ENCODE measurements around the gene RASGRP4.

RASGRP4 gene

DNA sequence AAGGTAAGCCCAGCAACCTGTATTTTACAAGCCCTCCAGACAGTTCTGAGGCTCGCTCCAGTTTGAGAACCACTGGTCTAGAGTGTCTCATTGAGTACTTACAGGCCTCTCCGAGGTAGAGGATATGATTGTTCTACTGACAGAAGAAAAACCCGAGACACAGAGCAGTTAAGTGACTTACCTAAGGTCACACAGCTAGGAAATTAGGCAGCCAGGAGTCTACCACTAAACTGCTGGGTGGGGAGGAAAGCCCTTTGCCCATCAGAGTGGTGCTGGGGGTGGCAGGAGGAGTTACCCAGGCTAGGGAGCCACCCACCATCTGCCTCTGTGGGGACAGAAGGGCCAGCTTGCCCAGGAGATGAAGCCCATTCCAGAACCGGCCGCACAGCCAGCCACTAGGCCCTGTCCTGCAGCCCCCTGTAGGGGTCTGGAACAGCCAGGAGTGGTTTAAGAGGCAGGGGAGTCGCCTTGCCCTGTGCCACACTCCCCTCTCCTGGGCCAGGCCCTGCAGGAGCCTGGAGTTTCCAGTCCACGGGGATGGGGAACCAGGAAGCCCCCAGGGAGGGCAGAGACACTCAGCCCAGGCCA, 703 bp downstream of the RASGRP4 start:
- TF ChIP-seq FOXP2 (optimal IDR thresholded peaks at IDR 0.05; ENCODE audit: control extremely low read depth, extremely low read length, insufficient read depth) (no peak), POLR2AphosphoS5 (IDR thresholded peaks at IDR 0.05; ENCODE audit: borderline replicate concordance, low read depth, low read length) (no peak), EZH2 (IDR thresholded peaks at IDR 0.05) (no peak)
- H3K4me3 ChIP-seq = no peak overlapping the region
- H3K36me3 ChIP-seq (ENCODE audit: insufficient read depth, low read length) = no peaks in the 10 kb centered on the region
- no peak for DNase-seq (ENCODE audit: low read depth, low spot score)
- H3K9me3 ChIP-seq (ENCODE audit: low read depth, low read length) = no peaks in the 10 kb centered on the region
- no peak overlapping the region for H3K27ac ChIP-seq
- H3K9ac ChIP-seq (ENCODE audit: insufficient read length) = no peak overlapping the region

DNA sequence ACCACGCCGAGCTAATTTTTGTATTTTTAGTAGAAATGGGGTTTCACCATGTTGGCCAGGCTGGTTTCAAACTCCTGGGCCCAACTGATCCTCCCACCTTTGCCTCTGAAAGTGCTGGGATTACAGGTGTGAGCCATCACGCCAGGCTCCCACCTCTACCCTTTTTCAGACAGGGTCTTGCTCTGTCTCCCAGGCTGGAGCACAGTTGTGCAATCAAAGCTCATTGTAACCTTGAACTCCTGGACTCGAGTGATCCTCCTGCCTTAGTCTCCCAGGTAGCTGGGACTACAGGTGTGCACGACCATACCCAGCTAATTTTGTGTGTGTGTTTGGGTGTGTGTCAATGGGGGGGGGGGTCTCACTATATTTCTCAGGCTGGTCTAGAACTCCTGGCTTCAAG, 1.7 kb downstream of the RASGRP4 start:
- no peaks in the 10 kb centered on the region for H3K36me3 ChIP-seq (ENCODE audit: insufficient read depth, low read length)
- no peak for DNase-seq (ENCODE audit: low read depth, low spot score)
- TF ChIP-seq EZH2 (IDR thresholded peaks at IDR 0.05) (no peak), POLR2AphosphoS5 (IDR thresholded peaks at IDR 0.05; ENCODE audit: borderline replicate concordance, low read depth, low read length) (no peak), FOXP2 (optimal IDR thresholded peaks at IDR 0.05; ENCODE audit: control extremely low read depth, extremely low read length, insufficient read depth) (no peak)
- H3K4me3 ChIP-seq = no peak overlapping the region
- H3K27ac ChIP-seq = no peak overlapping the region
- no peak overlapping the region for H3K9ac ChIP-seq (ENCODE audit: insufficient read length)
- no peaks in the 10 kb centered on the region for H3K9me3 ChIP-seq (ENCODE audit: low read depth, low read length)

- no peak for DNase-seq (ENCODE audit: low read depth, low spot score)
- H3K4me3 ChIP-seq = no peak overlapping the region
- TF ChIP-seq POLR2AphosphoS5 (IDR thresholded peaks at IDR 0.05; ENCODE audit: borderline replicate concordance, low read depth, low read length) (no peak), EZH2 (IDR thresholded peaks at IDR 0.05) (no peak), FOXP2 (optimal IDR thresholded peaks at IDR 0.05; ENCODE audit: control extremely low read depth, extremely low read length, insufficient read depth) (no peak)
- H3K9ac ChIP-seq (ENCODE audit: insufficient read length) = no peak overlapping the region
- H3K9me3 ChIP-seq (ENCODE audit: low read depth, low read length) = no peaks in the 10 kb centered on the region
- no peak overlapping the region for H3K27ac ChIP-seq
- H3K36me3 ChIP-seq (ENCODE audit: insufficient read depth, low read length) = no peaks in the 10 kb centered on the region
These were observed 3.6 kb downstream of the RASGRP4 start for GRCh38 chr19:38422438-38422837.

DNA sequence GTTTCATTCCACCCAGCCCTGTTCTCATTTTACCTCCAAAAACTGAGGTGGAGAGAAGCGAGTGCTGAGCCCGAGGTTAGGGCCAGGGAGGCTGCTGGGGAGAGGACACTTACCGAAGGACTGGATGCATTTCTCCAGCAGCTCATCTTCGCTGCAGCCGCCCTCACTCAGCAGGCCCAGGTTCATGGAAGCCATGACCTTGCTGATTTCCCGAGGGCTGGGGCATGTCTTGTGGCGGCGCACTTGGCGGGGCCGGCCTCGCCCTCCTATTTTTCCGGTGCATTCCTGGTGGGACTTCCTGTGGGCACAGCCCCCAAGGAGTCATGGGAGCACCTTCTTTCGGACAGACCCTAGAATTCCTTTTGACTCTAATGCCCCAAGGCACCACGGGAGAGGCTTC, 4.2 kb downstream of the RASGRP4 start:
- no peak overlapping the region for H3K4me3 ChIP-seq
- H3K27ac ChIP-seq = no peak overlapping the region
- no peak for TF ChIP-seq EZH2 (IDR thresholded peaks at IDR 0.05)
- TF ChIP-seq POLR2AphosphoS5 (IDR thresholded peaks at IDR 0.05; ENCODE audit: borderline replicate concordance, low read depth, low read length) = no peak
- TF ChIP-seq FOXP2 (optimal IDR thresholded peaks at IDR 0.05; ENCODE audit: control extremely low read depth, extremely low read length, insufficient read depth) = no peak
- H3K9ac ChIP-seq (ENCODE audit: insufficient read length) = no peak overlapping the region
- H3K9me3 ChIP-seq (ENCODE audit: low read depth, low read length) = no peaks in the 10 kb centered on the region
- no peaks in the 10 kb centered on the region for H3K36me3 ChIP-seq (ENCODE audit: insufficient read depth, low read length)
- no peak for DNase-seq (ENCODE audit: low read depth, low spot score)

- no peak overlapping the region for H3K9ac ChIP-seq (ENCODE audit: insufficient read length)
- no peaks in the 10 kb centered on the region for H3K36me3 ChIP-seq (ENCODE audit: insufficient read depth, low read length)
- TF ChIP-seq FOXP2 (optimal IDR thresholded peaks at IDR 0.05; ENCODE audit: control extremely low read depth, extremely low read length, insufficient read depth) (no peak), EZH2 (IDR thresholded peaks at IDR 0.05) (no peak)
- no peaks in the 10 kb centered on the region for H3K9me3 ChIP-seq (ENCODE audit: low read depth, low read length)
- no peak overlapping the region for H3K27ac ChIP-seq
- H3K4me3 ChIP-seq = no peak overlapping the region
- no peak for DNase-seq (ENCODE audit: low read depth, low spot score)
These were observed 5.1 kb downstream of the RASGRP4 start for GRCh38 chr19:38420935-38421334.

GRCh38 chr19:38417544-38418506, 8.2 kb downstream of the RASGRP4 start:
- no peak for DNase-seq (ENCODE audit: low read depth, low spot score)
- H3K36me3 ChIP-seq (ENCODE audit: insufficient read depth, low read length) = no peaks in the 10 kb centered on the region
- H3K4me3 ChIP-seq = peak overlapping the region; percentile 69
- no peak overlapping the region for H3K27ac ChIP-seq
- H3K9me3 ChIP-seq (ENCODE audit: low read depth, low read length) = no peaks in the 10 kb centered on the region
- no peak for TF ChIP-seq POLR2AphosphoS5 (IDR thresholded peaks at IDR 0.05; ENCODE audit: borderline replicate concordance, low read depth, low read length)
- TF ChIP-seq FOXP2 (optimal IDR thresholded peaks at IDR 0.05; ENCODE audit: control extremely low read depth, extremely low read length, insufficient read depth) = no peak
- TF ChIP-seq EZH2 (IDR thresholded peaks at IDR 0.05) = no peak
- H3K9ac ChIP-seq (ENCODE audit: insufficient read length) = no peak overlapping the region

GRCh38 chr19:38417146-38417543, 8.9 kb downstream of the RASGRP4 start:
- Histone ChIP-seq H3K4me3 (no peak overlapping the region), H3K9ac (ENCODE audit: insufficient read length) (no peak overlapping the region), H3K36me3 (ENCODE audit: insufficient read depth, low read length) (no peaks in the 10 kb centered on the region), H3K9me3 (ENCODE audit: low read depth, low read length) (no peaks in the 10 kb centered on the region), H3K27ac (no peak overlapping the region)
- no peak for DNase-seq (ENCODE audit: low read depth, low spot score)
- TF ChIP-seq EZH2 (IDR thresholded peaks at IDR 0.05) (no peak), FOXP2 (optimal IDR thresholded peaks at IDR 0.05; ENCODE audit: control extremely low read depth, extremely low read length, insufficient read depth) (no peak), POLR2AphosphoS5 (IDR thresholded peaks at IDR 0.05; ENCODE audit: borderline replicate concordance, low read depth, low read length) (no peak)

DNA sequence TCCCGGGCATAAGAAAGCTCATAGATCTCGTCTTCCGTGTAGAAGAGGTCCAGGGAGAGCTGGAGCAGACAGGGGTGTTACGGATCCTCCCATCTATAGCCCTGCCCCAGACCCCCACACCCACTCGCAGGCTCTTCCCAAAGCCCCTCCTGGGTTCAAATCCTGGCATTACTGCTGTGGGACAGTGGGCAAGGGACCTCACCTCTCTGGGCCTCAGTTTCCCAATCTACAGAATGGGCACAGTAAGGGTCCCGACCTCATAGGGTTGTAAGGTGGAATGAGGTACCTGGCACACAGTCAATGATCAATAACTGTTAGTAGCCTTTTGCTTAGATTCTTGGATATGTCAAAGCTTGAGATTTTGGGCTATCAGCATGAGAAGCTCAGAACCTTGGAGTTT, 12.6 kb downstream of the RASGRP4 start:
- Histone ChIP-seq H3K9me3 (ENCODE audit: low read depth, low read length) (no peaks in the 10 kb centered on the region), H3K27ac (no peak overlapping the region), H3K36me3 (ENCODE audit: insufficient read depth, low read length) (no peaks in the 10 kb centered on the region), H3K9ac (ENCODE audit: insufficient read length) (no peak overlapping the region), H3K4me3 (no peak overlapping the region)
- TF ChIP-seq EZH2 (IDR thresholded peaks at IDR 0.05) = no peak
- DNase-seq (ENCODE audit: low read depth, low spot score) = no peak
